ENCODE measurements around the gene CARNS1.
A peak's percentile ranks its signal among the peaks of the same experiment; 100 is the strongest.

CARNS1 gene

DNA sequence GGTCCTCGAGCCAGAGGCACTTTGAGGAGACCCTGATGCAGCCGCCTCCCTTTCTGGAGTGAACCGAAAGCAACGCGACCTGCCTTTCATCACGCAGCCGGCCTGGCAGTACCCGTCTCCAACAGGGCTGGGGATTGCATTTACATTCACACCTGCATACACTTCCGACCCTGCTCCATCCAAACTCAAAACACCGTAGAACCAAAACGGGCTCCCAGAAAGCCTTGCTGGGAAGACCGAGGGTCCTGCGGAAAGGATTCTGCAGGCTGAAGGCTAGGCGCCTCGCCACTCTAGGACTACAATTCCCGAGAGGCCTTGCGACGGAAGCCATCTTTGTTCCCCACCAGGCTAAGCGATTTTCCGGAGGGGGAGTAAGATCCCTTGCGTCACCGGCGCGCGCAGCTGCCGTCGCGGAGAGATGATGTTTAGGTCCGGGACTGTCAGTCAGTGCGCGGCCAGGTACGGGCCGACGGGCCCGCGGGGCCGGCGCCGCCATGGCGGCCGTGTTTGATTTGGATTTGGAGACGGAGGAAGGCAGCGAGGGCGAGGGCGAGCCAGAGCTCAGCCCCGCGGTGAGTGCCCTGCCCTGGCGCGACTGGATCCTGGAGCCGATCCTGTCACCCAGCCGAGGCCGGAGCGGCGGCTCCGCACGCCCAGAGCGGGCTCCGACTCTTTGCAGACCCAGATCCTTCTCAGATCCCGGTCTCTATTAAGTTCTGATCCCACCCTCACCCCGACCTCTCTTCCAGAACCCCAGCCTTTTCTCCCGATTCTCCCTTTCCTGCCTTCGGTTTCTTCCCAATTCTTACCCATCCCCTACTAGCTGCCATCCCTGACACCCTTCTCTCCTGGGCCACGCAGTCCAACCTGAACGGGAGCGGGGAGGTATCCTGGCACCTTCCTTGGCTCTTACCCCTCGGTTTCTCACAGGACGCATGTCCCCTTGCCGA is 12.8 kb downstream of the CARNS1 start, which contains the start of gene RPS6KB2:
Gene RPS6KB2, plus strand, starts transcription at position 443 of the 950 bp plus-strand sequence. Its CDS starts 52 bp downstream, at position 495.
- DNase-seq (ENCODE audit: low spot score), result peak; percentile 98

DNA sequence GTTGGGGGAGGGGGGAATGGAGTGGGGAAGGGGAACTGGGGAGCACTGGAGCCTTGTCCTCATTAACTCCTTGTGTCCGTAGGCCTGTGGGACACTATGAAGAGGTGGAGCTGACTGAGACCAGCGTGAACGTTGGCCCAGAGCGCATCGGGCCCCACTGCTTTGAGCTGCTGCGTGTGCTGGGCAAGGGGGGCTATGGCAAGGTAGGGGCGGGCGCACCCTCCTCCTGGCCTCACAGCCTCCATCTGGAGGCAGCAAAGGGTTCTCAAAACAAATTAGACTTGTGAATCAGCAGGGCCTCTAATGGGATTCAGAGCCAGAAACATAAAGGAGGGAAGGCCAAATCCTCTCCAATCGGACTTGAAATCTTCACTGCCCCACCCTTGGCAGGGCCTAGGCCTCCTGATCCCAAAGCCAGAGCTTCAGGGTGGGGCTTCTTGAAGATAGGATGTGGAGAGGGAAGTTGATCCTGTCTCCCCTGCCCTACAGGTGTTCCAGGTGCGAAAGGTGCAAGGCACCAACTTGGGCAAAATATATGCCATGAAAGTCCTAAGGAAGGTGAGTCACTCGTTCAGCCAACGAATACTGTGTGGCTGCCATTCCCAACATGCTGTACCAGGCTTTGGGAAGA is 13.7 kb downstream of the CARNS1 start:
- no peak for DNase-seq (ENCODE audit: low spot score)

DNA sequence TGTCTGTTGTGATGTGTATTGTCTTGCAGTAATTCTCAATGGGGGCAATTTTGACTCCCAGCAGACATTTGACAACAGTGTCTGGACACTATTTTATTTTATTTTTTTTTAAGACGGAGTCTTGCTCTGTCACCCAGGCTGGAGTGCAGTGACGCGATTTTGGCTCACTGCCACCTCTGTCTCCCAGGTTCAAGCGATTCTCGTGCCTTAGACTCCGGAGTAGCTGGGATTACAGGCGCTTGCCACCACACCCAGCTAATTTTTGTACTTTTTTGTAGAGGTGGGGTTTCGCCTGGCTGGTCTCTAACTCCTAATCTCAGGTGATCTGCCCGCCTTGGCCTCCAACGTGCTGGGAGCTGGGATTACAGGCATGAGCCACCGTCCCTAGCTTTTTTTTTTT is 14.2 kb downstream of the CARNS1 start:
- DNase-seq (ENCODE audit: low spot score), result no peak

DNA sequence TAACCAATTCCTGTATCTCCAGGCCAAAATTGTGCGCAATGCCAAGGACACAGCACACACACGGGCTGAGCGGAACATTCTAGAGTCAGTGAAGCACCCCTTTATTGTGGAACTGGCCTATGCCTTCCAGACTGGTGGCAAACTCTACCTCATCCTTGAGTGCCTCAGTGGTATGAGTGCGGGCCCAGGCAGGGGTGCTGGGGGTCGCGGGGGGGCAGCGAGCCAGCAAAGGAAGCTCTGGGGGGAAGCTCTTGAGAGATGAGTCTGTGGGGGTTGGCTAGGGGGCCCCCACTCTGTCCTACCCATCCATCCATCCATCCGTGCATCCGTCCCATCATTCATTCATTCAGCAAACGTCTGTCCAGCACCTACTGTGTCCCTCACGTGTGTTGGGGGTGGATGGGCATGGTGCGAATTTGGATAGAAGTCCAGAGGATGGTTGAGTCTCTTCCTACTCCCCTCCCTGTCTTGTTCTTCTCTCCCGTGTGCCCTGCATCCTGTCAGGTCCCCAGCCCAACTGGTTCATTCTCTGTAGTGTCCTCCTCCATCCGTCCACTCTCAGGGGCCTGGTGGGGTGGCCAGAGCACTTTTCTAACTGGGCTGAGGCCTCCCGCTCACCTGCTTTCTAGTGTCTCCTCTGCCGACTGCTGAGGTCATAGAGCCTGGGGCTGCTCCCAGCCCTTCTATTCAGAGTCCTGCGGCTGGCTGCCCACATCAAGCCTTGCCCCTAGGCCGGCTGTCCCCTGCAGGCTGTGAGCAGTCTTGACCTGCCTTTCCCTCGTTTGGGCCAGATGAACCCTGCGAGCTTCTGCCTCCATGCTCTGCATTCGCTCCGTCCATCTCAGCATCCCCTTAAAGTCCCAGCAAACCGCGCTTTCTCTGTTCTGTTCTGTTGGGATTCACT is 16.1 kb downstream of the CARNS1 start:
- DNase-seq (ENCODE audit: low spot score), result no peak

DNA sequence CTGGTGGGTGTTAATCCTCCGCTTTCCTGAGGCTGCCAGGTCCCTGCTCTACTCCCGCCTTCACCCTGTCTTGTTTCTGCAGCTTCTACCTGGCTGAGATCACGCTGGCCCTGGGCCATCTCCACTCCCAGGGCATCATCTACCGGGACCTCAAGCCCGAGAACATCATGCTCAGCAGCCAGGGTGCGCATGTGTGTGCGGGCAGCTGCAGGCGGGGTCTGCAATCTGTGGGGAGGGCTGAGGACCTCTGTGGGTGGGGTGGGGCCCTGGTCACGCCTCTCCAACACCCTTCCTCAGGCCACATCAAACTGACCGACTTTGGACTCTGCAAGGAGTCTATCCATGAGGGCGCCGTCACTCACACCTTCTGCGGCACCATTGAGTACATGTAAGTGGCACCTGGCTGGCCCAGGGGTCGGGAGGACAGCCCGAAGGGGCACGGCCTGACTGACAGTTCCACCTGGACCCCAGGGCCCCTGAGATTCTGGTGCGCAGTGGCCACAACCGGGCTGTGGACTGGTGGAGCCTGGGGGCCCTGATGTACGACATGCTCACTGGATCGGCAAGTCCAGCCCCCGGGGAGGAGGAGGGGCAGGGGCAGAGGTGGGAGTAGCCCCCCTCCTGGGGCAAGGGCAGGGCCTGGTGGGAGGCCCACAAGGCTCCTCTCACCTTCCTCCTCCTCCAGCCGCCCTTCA is 17.3 kb downstream of the CARNS1 start:
- DNase-seq (ENCODE audit: low spot score), result no peak

DNA sequence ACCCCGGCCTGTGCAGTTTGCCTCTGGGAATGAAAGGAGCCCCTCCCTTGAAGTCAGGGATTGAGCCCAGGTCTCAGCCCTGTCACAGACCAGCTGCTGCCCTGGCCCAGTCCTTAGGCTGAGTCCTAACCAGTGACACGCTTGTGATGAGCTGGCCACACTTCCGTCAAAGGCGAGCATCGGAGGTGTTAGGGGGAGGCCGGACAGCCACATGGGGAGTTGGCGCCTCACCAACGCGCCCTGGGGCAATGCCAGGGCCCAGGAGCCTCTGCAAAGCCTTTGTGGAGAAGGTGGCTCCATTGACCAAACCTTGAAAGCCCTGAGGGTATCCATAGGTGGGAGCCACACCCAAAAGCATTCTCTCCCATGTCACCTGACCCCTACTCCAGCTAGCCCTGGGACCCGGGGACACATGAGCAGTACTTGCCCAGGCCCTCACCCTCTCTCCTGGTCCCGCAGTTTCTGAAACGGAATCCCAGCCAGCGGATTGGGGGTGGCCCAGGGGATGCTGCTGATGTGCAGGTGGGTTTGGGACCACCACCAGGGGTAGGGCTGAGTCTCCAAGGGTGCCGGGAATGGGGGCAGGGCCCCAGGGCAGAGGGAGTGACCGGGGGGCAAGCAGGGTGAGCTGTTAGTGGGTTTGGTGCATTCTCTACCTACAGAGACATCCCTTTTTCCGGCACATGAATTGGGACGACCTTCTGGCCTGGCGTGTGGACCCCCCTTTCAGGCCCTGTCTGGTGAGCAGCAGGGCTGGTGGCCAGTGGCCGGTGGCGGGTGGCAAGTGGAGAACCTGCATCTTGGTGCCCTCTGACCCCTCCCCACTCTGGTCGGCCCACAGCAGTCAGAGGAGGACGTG is 18.3 kb downstream of the CARNS1 start:
- no peak for DNase-seq (ENCODE audit: low spot score)

DNA sequence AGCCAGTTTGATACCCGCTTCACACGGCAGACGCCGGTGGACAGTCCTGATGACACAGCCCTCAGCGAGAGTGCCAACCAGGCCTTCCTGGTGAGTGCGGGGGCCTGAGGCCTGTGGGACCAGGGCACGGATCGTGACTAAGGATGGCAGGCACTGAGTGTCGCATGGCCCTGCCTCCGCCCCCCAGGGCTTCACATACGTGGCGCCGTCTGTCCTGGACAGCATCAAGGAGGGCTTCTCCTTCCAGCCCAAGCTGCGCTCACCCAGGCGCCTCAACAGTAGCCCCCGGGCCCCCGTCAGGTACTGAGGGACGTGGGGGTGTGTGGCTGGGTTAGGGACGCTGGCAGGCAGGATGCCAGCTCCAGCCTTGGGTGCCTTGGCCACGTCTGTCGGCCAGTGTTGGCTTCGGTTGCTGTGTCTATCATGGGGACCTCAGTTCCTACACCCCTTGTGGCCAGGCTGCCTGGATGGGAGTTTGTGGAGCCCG is 19.0 kb downstream of the CARNS1 start:
- DNase-seq (ENCODE audit: low spot score), result no peak

DNA sequence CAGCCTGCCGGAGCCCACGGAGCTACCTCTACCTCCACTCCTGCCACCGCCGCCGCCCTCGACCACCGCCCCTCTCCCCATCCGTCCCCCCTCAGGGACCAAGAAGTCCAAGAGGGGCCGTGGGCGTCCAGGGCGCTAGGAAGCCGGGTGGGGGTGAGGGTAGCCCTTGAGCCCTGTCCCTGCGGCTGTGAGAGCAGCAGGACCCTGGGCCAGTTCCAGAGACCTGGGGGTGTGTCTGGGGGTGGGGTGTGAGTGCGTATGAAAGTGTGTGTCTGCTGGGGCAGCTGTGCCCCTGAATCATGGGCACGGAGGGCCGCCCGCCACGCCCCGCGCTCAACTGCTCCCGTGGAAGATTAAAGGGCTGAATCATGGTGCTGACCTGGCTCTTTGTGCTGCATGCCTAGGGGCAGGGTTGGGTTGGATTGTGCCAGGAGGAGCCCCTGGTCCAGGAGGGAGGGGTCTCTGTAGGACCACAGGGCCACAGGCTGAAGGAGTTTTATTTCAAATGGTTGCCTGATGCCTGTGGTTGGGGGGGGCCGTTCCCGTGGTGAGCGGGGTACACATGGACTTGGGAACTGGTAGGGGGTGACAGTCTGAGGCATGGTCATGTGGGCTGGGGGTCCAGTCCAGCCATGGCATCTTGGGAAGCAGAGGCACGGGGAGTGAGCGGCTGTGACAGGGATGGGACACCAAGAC is 19.7 kb downstream of the CARNS1 start:
- DNase-seq (ENCODE audit: low spot score), result no peak

DNA sequence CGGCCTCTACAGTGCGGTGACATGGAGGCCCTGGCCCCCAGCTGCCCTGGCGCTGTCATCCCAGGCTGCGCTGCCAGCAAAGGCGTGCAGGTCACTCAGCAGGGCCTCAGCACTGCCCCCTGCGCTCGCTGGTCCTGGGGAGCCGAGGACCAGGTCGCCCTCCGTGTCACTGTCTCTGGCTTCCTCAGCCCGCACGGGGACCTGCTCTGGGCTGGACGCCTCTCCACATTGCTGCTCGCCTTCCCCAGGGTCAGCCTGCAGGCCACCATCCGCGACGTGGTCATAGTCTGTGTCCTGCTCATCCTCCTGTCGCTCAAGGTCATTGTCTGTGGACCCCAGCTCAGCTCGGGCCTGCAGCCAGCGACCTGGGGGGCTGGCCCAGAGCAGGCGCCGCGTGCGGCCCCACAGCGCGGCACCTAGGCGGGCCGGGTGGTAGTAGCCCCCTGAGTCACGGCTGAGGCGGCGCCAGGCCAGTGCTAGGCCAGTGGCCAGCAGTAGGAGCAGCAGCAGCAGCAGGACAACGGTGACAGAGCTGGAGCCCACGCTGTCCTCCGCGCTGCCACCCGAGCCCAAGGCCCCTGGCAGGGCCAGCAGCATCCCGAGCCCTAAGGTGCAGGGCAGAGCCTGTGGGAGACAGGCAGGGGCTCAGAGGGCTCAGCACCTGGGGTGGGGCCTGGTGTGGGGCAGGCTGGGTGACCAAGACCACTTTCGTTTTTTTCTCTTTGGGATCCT is 20.4 kb downstream of the CARNS1 start:
- DNase-seq (ENCODE audit: low spot score), result no peak

DNA sequence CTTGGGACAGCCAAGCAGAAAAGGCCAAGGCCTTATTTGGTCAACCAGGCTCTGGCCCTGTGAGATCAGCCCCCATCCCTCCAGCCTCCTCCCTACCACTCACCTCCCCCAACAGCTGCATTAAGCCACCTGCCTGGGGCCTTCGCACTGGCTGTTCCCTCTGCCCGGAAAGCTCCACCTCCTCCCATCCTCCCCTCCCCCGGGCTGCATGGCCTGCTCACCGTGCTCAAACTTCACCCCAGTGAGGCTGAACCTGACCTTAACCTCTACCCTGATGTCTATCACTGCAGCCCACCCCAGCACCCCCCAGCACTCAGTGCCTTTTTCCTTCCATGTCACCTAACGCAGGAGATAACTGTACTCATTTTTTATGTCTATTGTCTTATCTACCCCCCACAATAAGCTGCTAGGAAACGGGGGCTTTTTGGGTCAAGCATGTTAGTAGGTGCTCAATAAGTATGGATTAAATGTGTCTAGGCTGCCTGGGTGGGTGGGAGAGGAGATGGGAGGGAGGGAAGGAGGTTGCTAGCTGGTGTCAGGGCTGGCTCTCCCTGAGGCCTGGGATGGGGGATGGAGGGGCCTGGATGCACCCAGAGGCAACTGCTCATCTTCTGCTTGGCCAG is 21.1 kb downstream of the CARNS1 start:
- no peak for DNase-seq (ENCODE audit: low spot score)

DNA sequence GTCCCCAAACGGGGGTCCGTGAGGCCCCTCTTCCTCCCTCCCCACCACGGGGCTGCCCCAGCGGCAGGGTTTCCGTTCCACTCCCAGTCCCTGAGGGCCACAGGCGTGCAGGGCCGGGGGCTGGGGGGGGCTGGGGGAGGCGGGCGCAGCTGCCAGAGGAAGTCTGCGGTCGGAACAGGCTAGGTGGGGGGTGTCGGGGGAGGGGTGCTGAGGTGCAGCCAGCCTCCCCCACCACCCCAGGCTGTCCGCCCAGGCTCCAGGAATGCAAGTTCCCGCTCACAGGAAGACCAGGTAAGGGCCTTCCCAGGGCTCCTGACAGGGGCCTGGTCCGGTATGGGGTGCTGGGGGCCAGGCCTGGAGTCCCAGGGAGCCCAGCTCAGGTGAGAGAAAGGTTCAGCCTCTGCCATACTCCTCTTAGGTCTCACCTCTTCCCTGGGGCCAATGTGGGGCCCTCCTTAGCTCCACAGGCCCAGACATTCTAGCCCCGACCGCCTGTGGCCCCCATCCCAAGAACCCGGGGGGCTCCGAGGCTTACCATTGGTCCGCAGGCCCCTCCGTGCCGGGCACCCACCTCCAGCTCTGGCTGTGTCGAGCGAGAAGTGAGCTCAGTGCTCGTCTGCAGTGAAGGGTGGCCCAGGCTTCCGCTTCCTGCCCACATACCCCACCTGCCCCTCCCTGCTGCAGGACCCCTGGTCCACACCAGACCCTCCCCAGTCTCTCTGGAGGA is 21.8 kb downstream of the CARNS1 start, which contains the start of gene PTPRCAP:
Gene PTPRCAP, minus strand, starts transcription at position 601 of the 727 bp plus-strand sequence. Its CDS starts 63 bp downstream, at position 538.
- no peak for DNase-seq (ENCODE audit: low spot score)

DNA sequence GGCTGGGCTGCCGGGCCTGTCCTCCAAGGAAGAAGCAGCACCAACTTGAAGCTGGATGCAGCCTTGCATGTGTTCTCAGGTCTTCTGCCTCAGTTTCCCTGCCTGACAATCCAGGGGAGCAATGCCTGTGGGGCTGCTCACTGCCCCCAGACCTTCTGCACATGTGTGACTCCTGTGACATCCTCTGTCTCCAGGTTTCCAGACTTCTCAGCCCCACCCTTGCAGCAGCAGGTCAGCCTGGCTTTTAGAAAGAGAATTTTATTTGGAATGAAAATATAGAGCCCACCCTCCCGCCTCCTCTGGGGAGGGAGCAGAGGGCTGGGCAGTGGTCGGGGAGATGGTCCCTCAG is 22.3 kb downstream of the CARNS1 start:
- DNase-seq (ENCODE audit: low spot score), result no peak

DNA sequence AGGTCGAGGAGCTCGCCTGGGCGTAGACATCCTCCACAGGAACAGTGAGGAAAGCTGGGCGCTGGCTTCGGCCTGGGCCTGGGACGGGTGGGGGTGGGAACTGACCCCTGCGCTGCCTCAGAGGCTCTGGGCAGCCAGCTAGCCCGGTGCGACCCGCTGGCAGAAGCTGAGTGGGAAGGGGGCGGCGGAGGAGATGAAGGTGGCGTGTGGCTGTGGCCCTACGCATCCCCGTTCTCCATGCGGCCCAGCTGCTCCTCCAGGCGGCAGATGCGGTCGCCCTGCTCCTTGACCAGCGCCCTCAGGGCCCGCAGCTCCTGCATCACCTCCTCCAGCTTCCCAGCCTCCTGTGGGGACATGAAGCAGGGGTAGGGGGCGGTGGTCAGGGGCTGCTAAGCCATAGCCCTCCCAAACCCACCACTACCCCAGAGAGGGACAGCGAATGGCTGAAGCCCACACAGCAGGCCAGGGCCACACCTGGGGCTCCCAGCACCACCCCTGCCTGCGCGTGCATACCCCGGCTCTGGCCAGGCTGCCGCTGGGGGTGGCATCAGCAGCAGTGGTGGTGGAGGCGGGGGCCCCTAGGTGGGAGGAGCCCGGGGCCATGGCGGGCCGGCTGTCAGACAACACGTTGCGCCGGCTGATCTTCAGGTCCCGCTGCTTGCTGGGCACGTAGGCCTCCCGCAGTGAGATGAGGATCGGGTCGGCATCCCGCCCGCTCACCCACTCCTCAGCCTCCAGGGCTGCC is 22.9 kb downstream of the CARNS1 start:
- DNase-seq (ENCODE audit: low spot score), result no peak

DNA sequence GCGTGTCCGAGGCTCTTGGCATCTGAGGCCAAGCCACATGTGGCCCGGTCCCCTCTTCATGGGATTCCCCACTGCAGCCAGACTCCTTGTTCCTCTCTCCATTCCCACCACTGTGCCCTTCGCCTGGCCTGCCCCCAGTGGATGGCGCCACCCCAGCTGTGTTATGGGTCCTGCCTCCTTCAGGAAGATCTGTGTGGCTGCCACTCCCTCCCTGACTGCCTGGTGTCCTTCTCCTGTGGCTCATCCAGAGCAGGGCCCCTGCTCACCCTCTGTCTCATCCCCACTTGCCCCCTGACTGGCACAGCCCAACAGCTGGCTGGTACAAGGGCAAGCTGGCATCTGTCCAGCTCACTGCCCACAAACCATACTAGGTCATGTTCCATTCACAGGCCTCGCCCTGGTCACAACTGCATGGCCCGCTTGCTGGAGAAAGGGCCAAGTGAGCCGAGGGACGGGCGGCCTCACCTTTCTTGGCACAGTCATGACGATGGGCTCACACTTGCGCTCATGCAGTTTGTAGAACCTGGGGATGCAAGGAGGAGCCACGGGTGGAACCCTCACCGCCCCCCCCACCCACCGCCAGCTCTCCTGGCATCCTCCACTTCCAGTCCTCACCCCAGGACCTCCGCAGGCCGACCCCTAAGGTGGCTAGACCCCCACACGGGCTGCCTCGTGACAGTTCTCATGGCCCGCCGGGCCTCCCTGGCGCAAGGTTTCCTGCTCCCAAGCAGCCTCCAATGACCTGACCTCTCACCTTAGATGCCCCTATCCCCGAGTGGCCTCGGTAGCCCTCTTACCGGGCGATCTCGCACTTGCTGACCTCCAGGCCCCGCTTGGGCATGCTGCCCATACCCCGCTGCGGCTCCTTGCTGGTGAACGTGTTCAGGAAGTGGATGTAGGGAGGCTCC is 24.1 kb downstream of the CARNS1 start:
- DNase-seq (ENCODE audit: low spot score), result peak; percentile 58

DNA sequence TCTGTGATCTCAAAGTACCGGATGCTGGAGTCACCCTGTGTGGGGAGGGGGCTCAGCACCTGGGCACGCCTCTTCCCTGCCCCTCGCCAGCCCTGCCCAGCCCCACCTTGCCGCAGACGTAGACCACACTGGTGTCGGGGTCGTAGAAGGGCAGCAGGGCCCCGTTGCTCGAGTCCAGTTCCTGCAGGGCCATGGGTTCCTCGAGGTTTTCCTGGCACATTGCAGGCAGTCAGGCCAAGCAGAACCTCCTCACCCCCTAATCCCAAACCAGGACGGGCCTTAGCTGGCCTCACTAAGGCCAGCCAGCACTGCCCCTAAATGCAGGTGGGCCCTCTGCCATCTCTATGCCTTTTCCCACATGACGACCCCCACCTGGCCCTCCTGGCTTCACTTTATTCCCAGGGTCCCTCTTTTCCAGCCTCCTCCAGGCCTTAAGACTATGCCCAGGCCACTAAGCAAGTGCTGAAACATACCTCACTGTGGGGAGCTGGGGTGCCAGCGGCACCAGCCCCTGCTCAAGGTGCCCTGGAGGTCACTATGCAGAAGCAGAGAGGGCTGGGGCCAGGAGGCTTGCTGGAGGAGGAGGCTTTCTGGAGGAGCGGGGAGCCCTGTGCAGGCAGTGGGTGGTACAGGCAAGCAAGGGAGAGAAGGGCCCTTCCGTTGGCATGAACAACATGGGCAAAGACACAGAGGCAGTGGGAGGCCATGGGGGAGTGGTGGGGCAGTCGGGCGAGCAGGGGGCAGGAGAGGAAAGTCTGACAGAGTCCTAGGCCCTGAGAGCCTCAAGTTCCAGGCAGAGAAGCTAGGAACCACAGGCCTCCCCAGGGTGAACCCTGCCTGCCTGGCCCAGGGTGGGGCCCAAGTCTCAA is 25.0 kb downstream of the CARNS1 start:
- no peak for DNase-seq (ENCODE audit: low spot score)
